ENCODE data around the gene NCKIPSD.
A peak's percentile ranks its signal among the peaks of the same experiment; 100 is the strongest.

Gene NCKIPSD

GRCh38 chr3:48663489-48664312 is 22.0 kb downstream of the NCKIPSD start:
- H3K4me3 ChIP-seq (ENCODE audit: low read depth, low read length) = peak overlapping the region; percentile 60
- no peak for TF ChIP-seq ZNF350 (tag by site-specific recombination; IDR thresholded peaks at IDR 0.05)
- no peak for TF ChIP-seq ZNF138 (tag by site-specific recombination; IDR thresholded peaks at IDR 0.05; ENCODE audit: borderline replicate concordance)
- no peak for TF ChIP-seq ZNF114 (tag by site-specific recombination; IDR thresholded peaks at IDR 0.05)
- TF ChIP-seq, protein P1, sequence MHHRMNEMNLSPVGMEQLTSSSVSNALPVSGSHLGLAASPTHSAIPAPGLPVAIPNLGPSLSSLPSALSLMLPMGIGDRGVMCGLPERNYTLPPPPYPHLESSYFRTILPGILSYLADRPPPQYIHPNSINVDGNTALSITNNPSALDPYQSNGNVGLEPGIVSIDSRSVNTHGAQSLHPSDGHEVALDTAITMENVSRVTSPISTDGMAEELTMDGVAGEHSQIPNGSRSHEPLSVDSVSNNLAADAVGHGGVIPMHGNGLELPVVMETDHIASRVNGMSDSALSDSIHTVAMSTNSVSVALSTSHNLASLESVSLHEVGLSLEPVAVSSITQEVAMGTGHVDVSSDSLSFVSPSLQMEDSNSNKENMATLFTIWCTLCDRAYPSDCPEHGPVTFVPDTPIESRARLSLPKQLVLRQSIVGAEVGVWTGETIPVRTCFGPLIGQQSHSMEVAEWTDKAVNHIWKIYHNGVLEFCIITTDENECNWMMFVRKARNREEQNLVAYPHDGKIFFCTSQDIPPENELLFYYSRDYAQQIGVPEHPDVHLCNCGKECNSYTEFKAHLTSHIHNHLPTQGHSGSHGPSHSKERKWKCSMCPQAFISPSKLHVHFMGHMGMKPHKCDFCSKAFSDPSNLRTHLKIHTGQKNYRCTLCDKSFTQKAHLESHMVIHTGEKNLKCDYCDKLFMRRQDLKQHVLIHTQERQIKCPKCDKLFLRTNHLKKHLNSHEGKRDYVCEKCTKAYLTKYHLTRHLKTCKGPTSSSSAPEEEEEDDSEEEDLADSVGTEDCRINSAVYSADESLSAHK (tag by site-specific recombination; IDR thresholded peaks at IDR 0.05) = 0 out of 2 replicates have a peak, but pooled peaks have one; percentile 8
- peak; percentile 14; the same call in 1 of the 2 replicates for TF ChIP-seq ZNF391 (tag by site-specific recombination; IDR thresholded peaks at IDR 0.05; ENCODE audit: borderline replicate concordance, low read depth)
- TF ChIP-seq ZNF423 (tag by site-specific recombination; IDR thresholded peaks at IDR 0.05) = peak; percentile 31; the same call in 1 of the 2 replicates
- TF ChIP-seq ZBTB21 (tag by site-specific recombination; IDR thresholded peaks at IDR 0.05) = peak; percentile 74; the same call in 1 of the 2 replicates
- peak; percentile 42; the same call in 1 of the 2 replicates for TF ChIP-seq KLF7 (tag by site-specific recombination; IDR thresholded peaks at IDR 0.05; ENCODE audit: borderline replicate concordance)
- TF ChIP-seq GLIS2 (tag by site-specific recombination; IDR thresholded peaks at IDR 0.05) = peak; percentile 99
- TF ChIP-seq BCL6B (tag by site-specific recombination; IDR thresholded peaks at IDR 0.05) = no peak
- no peak for TF ChIP-seq ZNF311 (tag by site-specific recombination; IDR thresholded peaks at IDR 0.05; ENCODE audit: borderline replicate concordance)
- no peak for TF ChIP-seq ZNF658 (tag by site-specific recombination; IDR thresholded peaks at IDR 0.05)
- TF ChIP-seq ZNF514 (tag by site-specific recombination; IDR thresholded peaks at IDR 0.05) = no peak
- TF ChIP-seq OVOL3 (tag by site-specific recombination; IDR thresholded peaks at IDR 0.05) = no peak
- no peak for TF ChIP-seq MEIS1 (CRISPR knock-in tag; IDR thresholded peaks at IDR 0.05; ENCODE audit: borderline replicate concordance)
- no peak for TF ChIP-seq ZFP3 (tag by site-specific recombination; IDR thresholded peaks at IDR 0.05; ENCODE audit: low read depth)
- no peak for TF ChIP-seq ZNF621 (tag by site-specific recombination; IDR thresholded peaks at IDR 0.05)
- 0 out of 2 replicates have a peak, but pooled peaks have one; percentile 11 for TF ChIP-seq ZNF660 (tag by site-specific recombination; IDR thresholded peaks at IDR 0.05)
- peak; percentile 53 for TF ChIP-seq ZFHX2 (tag by site-specific recombination; conservative IDR thresholded peaks at IDR 0.05)
- TF ChIP-seq ZNF585B (tag by site-specific recombination; IDR thresholded peaks at IDR 0.05) = no peak
- TF ChIP-seq ZBTB48 (tag by site-specific recombination; IDR thresholded peaks at IDR 0.05) = 0 out of 2 replicates have a peak, but pooled peaks have one; percentile 57
- TF ChIP-seq ZNF24 (tag by site-specific recombination; IDR thresholded peaks at IDR 0.05) = peak; percentile 18; the same call in 1 of the 2 replicates
- TF ChIP-seq, protein P2, sequence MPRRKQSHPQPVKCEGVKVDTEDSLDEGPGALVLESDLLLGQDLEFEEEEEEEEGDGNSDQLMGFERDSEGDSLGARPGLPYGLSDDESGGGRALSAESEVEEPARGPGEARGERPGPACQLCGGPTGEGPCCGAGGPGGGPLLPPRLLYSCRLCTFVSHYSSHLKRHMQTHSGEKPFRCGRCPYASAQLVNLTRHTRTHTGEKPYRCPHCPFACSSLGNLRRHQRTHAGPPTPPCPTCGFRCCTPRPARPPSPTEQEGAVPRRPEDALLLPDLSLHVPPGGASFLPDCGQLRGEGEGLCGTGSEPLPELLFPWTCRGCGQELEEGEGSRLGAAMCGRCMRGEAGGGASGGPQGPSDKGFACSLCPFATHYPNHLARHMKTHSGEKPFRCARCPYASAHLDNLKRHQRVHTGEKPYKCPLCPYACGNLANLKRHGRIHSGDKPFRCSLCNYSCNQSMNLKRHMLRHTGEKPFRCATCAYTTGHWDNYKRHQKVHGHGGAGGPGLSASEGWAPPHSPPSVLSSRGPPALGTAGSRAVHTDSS (tag by site-specific recombination; IDR thresholded peaks at IDR 0.05) = no peak
- TF ChIP-seq ZNF324 (tag by site-specific recombination; IDR thresholded peaks at IDR 0.05) = 0 out of 2 replicates have a peak, but pooled peaks have one; percentile 23
- peak; percentile 81 for TF ChIP-seq KLF1 (tag by site-specific recombination; IDR thresholded peaks at IDR 0.05)
- peak; percentile 100 for TF ChIP-seq SCRT2 (tag by site-specific recombination; IDR thresholded peaks at IDR 0.05)
- TF ChIP-seq CTCF (tag by site-specific recombination; IDR thresholded peaks at IDR 0.05) = peak; percentile 85
- TF ChIP-seq, protein P3, sequence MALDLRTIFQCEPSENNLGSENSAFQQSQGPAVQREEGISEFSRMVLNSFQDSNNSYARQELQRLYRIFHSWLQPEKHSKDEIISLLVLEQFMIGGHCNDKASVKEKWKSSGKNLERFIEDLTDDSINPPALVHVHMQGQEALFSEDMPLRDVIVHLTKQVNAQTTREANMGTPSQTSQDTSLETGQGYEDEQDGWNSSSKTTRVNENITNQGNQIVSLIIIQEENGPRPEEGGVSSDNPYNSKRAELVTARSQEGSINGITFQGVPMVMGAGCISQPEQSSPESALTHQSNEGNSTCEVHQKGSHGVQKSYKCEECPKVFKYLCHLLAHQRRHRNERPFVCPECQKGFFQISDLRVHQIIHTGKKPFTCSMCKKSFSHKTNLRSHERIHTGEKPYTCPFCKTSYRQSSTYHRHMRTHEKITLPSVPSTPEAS (tag by site-specific recombination; IDR thresholded peaks at IDR 0.05) = no peak
- TF ChIP-seq ZNF157 (tag by site-specific recombination; IDR thresholded peaks at IDR 0.05) = no peak
- TF ChIP-seq ZNF202 (tag by site-specific recombination; IDR thresholded peaks at IDR 0.05; ENCODE audit: borderline replicate concordance) = no peak

More at GRCh38 chr3:48663489-48664312, 22.0 kb downstream of the NCKIPSD start:
- ChIA-PET CTCF (interaction anchor here (0.6 to 2.0 kb wide), 10 partner anchors 10 to 195 kb away, joined by 3 to 13 read pairs (median 3); partner anchors contain the start of gene SLC26A6), POLR2A (interaction anchor here (0.6 to 3.4 kb wide), 6 partner anchors 10 to 765 kb away, joined by 3 to 13 read pairs (median 4); partner anchors contain the start of genes NCKIPSD, NICN1 and SLC26A6)
- H3K27ac ChIP-seq (ENCODE audit: extremely low read depth, low read depth, low read length) = peak overlapping the region; percentile 51; the same call in 1 of the 2 replicates
- H3K36me3 ChIP-seq (ENCODE audit: control insufficient read depth in 2 of 2, insufficient read depth in 1 of 2, low read length in 2 of 2) = no peaks in the 10 kb centered on the region; a peak in 1 of 3 replicates
- no peaks in the 10 kb centered on the region for H3K9me3 ChIP-seq (ENCODE audit: control insufficient read depth, insufficient read depth, low read depth, low read length)
- H3K4me1 ChIP-seq (ENCODE audit: control insufficient read depth, insufficient read depth, low read length) = no peaks in the 10 kb centered on the region

Data from HEK293 (cell line).